Mucosa of rectum (tissue), 2 donors: Measurements from ENCODE around the gene CD63.
A peak's percentile ranks its signal among the peaks of the same experiment; 100 is the strongest.

Experiments used
- H3K27ac ChIP-seq, 2 donors: one replicate each; pipeline ENCODE4 v1.7.0; 2013; ENCODE audit warnings: inconsistent platforms in 2 of 2, low read depth in 2 of 2, low read length in 2 of 2
- H3K27me3 ChIP-seq, 2 donors: one replicate each; pipeline ENCODE4 v1.7.0; 2013; ENCODE audit warnings: low read length in 2 of 2; ENCODE audit not compliant: control insufficient read depth in 2 of 2, insufficient read depth in 2 of 2
- H3K36me3 ChIP-seq, 2 donors: one replicate each; pipeline ENCODE4 v1.7.0; 2013; ENCODE audit warnings: low read length in 2 of 2; ENCODE audit not compliant: control insufficient read depth in 2 of 2, insufficient read depth in 2 of 2
- H3K4me1 ChIP-seq, 2 donors: one replicate each; pipeline ENCODE4 v1.7.0; 2013; ENCODE audit warnings: low read length in 2 of 2, mild to moderate bottlenecking in 1 of 2; ENCODE audit not compliant: control insufficient read depth in 2 of 2, insufficient read depth in 2 of 2
- H3K4me3 ChIP-seq, 2 donors: one replicate each; pipeline ENCODE4 v1.7.0; 2013; ENCODE audit warnings: low read length in 2 of 2
- H3K9ac ChIP-seq, 2 donors: one replicate each; pipeline ENCODE4 v1.7.0; 2013; ENCODE audit warnings: low read length in 2 of 2, low read depth in 1 of 2, mild to moderate bottlenecking in 1 of 2
- H3K9me3 ChIP-seq, 2 donors: one replicate each; pipeline ENCODE4 v1.7.0; 2013; ENCODE audit warnings: low read length in 2 of 2; ENCODE audit not compliant: control insufficient read depth in 2 of 2
- donor health status: healthy.
- donor health status: Normal muscosa, but diverticular disease.

Gene CD63

GRCh38 chr12:55739025-55739378 lies 10.2 kb upstream of the CD63 start:
- Histone ChIP-seq H3K9ac (no peak overlapping the region), H3K36me3 (no peaks in the 10 kb centered on the region), H3K27me3 (peaks cover 0 to 5% of the 10 kb centered on the region in 2 donors), H3K27ac (no peak overlapping the region), H3K4me1 (peaks cover 16 to 21% of the 10 kb centered on the region in 2 donors), H3K4me3 (peak overlapping the region in 1 of 2 donors; percentile 78), H3K9me3 (no peaks in the 10 kb centered on the region)

GRCh38 chr12:55738123-55739024 lies 9.6 kb upstream of the CD63 start:
- Histone ChIP-seq H3K9ac (peak overlapping the region; percentile 56 to 66), H3K27ac (peak overlapping the region; percentile 44 to 64), H3K4me3 (peak overlapping the region; percentile 67 to 78), H3K9me3 (no peaks in the 10 kb centered on the region), H3K4me1 (peaks cover 13 to 18% of the 10 kb centered on the region in 2 donors), H3K27me3 (peaks cover 0 to 5% of the 10 kb centered on the region in 2 donors), H3K36me3 (no peaks in the 10 kb centered on the region)

- Histone ChIP-seq H3K9ac (peak overlapping the region; percentile 56 to 66), H3K9me3 (no peaks in the 10 kb centered on the region), H3K4me3 (peak overlapping the region in 1 of 2 donors; percentile 78), H3K4me1 (peaks cover 11 to 18% of the 10 kb centered on the region in 2 donors), H3K27me3 (peaks cover 0 to 5% of the 10 kb centered on the region in 2 donors), H3K36me3 (no peaks in the 10 kb centered on the region), H3K27ac (peak overlapping the region; percentile 44 to 64)
Measured at GRCh38 chr12:55737581-55738122, 8.8 kb upstream of the CD63 start.

DNA sequence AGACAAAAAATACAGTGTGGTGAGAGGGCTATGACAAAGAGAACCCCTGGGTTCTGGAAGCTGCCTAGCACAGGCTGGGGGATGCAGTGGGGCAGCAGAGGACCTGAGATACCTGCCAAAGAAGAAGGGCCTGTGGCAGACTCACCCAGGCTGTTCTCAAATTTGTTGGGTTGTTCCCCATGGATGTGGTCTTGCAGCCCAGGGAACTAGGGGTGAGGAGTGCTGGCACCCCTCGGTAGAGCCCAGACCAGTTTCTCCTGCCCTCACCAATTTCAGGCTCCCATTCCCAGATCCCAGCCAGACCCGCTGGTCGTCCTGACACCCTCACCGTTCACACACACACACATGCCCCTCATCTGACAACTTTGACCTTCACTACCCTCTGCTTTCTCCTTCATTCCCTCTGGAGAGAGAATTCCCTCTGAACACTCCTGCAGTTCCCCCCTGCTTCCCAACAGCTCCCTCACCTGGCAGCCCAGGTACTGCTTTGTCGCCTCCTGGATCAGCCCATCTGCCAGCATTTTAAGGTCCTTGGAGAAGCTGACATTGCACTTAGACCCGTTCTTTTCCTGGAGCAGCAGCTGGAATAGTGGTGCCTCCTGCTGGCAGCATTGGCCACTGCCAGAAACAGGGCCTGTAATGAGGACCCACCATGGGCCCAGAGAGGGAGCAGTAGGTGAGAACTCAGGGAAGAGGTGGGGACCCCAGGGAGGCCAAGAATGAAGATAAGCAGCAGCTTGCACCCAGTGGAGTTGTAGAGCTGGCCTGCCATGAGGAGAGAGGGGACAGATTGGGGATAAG lies 8.2 kb upstream of the CD63 start:
- Histone ChIP-seq H3K4me3 (no peak overlapping the region), H3K4me1 (peaks cover 9 to 18% of the 10 kb centered on the region in 2 donors), H3K9me3 (no peaks in the 10 kb centered on the region), H3K36me3 (peaks cover 0 to 3% of the 10 kb centered on the region in 2 donors), H3K27ac (peak overlapping the region in 1 of 2 donors; percentile 10), H3K27me3 (peaks cover 0 to 3% of the 10 kb centered on the region in 2 donors), H3K9ac (no peak overlapping the region)

DNA sequence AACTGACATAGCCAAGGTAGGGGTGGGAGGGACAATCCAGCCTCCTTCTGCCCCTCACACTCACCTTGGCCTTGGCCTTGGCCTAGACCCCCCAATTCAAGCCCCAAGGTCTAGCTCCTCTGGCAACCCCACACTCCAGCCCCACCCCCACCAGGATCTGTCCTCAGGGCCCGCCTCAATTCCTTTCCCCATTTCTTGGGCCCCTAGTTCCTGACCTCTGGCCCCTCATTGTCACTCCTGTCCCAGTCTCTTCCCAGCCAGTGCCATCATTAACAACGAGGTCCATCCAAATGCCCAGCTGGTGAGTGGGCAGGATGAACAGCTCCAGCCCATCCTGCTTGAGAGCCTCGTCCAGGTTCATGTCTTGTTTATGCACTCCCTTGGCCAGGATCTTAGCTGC lies 7.3 kb upstream of the CD63 start:
- Histone ChIP-seq H3K9me3 (no peaks in the 10 kb centered on the region), H3K27ac (no peak overlapping the region), H3K9ac (no peak overlapping the region), H3K4me1 (peaks cover 9 to 18% of the 10 kb centered on the region in 2 donors), H3K4me3 (no peak overlapping the region), H3K27me3 (no peaks in the 10 kb centered on the region), H3K36me3 (peaks cover 0 to 3% of the 10 kb centered on the region in 2 donors)

DNA sequence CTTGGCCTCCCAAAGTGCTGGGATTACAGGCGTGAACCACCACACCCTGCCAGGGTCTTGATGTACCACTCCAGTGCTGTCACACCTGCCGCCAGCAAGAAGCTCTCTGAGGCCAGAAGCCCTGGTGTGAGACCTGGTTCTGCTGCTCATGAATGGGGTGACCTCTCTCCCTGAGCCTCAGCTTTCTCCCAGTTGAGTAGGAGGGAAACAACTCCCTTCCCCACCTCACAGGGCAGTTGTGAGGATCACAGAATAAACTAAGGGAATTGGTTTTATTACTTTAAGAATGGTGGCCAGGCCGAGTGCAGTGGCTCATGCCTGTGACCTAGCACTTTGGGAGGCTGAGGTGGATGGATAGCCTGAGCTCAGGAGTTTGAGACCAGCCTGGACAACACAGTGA lies 5.8 kb upstream of the CD63 start:
- no peaks in the 10 kb centered on the region for H3K27me3 ChIP-seq
- no peak overlapping the region for H3K9ac ChIP-seq
- peaks cover 19 to 26% of the 10 kb centered on the region in 2 donors for H3K4me1 ChIP-seq
- H3K27ac ChIP-seq: no peak overlapping the region
- peaks cover 0 to 3% of the 10 kb centered on the region in 2 donors for H3K36me3 ChIP-seq
- no peaks in the 10 kb centered on the region for H3K9me3 ChIP-seq
- no peak overlapping the region for H3K4me3 ChIP-seq

DNA sequence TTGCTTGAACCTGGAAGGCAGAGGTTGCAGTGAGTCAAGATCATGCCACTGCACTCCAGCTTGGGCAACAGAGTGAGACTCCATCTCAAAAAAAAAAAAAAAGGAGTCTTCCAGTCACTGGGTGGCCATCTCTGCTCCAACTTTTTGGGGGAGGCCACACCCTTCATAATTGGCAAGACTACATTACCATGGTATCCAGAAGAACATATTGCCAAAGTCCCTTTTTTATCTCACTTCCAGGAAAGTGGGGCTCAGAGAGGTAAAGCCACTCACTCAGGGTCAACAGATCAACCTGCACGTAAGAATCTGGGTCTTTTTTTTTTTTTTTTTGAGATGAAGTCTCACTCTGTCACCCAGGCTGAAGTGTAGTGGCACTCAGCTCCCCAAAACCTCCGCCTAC lies 5.0 kb upstream of the CD63 start:
- H3K9me3 ChIP-seq: no peaks in the 10 kb centered on the region
- H3K4me3 ChIP-seq: no peak overlapping the region
- peaks cover 21 to 29% of the 10 kb centered on the region in 2 donors for H3K4me1 ChIP-seq
- H3K36me3 ChIP-seq: peaks cover 0 to 3% of the 10 kb centered on the region in 2 donors
- H3K27me3 ChIP-seq: no peaks in the 10 kb centered on the region
- H3K9ac ChIP-seq: no peak overlapping the region
- H3K27ac ChIP-seq: no peak overlapping the region

DNA sequence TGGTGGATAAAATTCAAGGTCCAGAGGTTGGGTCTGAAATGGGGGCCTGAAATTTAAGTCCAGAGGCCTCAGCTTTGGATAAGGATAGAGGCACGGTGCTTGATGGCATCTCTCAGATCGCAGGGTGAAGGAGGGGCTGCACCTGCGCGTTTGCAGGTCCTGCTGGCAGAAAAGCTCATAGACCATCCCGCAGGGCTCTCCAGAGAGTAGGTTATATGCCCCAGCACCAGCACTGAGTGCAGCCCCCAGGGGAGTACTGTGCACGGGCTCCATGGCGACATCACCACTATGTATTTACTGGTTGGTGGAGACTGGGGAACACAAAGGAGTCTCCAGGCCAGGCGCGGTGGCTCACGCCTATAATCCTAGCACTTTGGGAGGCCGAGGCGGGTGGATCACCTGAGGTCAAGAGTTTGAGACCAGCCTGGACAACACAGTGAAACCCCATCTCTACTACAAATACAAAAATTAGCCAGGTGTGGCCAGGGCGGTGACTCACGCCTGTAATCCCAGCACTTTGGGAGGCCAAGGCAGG lies 4.3 kb upstream of the CD63 start:
- H3K27ac ChIP-seq: no peak overlapping the region
- peaks cover 20 to 24% of the 10 kb centered on the region in 2 donors for H3K4me1 ChIP-seq
- no peaks in the 10 kb centered on the region for H3K27me3 ChIP-seq
- peaks cover 0 to 3% of the 10 kb centered on the region in 2 donors for H3K36me3 ChIP-seq
- no peak overlapping the region for H3K9ac ChIP-seq
- no peaks in the 10 kb centered on the region for H3K9me3 ChIP-seq
- no peak overlapping the region for H3K4me3 ChIP-seq

DNA sequence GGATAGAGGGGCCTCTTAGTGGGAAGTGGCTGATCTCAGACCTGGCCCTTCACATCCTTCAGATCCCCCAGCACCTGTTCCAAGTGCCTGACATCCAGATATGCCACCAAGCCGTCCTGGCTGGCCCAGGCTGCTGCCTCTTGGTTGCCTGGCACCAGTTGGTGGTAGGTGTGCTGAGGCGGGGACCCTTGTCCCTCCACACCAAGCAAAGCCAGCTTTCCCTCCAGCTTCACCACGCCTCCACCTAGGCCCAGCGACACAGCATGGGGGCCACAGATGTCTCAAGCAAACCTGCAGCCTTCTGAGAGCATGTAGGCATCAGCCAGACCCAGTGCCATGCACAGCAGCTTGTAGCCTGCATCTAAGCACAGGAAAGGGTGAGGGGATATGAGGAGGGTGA lies 3.5 kb upstream of the CD63 start:
- H3K9me3 ChIP-seq: no peaks in the 10 kb centered on the region
- no peak overlapping the region for H3K27ac ChIP-seq
- H3K4me3 ChIP-seq: no peak overlapping the region
- H3K27me3 ChIP-seq: no peaks in the 10 kb centered on the region
- H3K9ac ChIP-seq: no peak overlapping the region
- H3K36me3 ChIP-seq: peaks cover 0 to 3% of the 10 kb centered on the region in 2 donors
- H3K4me1 ChIP-seq: peaks cover 23 to 24% of the 10 kb centered on the region in 2 donors
